NCI-H82 treated with DMSO at 0.1 percent for 48 hours (cell line): Measurements from ENCODE around the gene ZBED2.
"Not testable (repeated sequence)": the region's sequence is repeated elsewhere in the genome, so short reads cannot be mapped to it uniquely, and the experiment has no call there.

Source experiments
- DNase-seq: peaks from one replicate; lab custom pipeline; 2025; ENCODE audit not compliant: unreplicated experiment; lab: John Stamatoyannopoulos, UW

The ZBED2 gene, protein sequence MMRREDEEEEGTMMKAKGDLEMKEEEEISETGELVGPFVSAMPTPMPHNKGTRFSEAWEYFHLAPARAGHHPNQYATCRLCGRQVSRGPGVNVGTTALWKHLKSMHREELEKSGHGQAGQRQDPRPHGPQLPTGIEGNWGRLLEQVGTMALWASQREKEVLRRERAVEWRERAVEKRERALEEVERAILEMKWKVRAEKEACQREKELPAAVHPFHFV

DNA sequence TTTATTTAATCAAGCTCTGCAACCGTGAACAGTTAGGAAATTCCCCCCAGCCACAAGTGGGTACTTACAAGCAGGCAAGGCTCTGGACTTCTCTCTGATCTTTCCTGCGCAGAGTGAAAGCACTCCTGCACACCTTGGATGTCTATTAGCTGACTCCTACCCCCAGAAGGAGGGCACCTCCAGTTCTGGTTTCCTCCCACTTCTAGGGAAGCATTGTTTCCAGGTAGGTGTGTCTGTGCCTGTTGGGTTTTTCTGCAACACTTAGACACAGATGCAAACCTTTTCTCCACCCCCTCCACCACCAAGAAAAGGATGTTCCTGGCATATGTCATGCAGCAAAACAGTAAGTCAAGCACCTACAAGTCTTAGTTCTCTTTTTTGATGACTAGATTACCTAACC is at the start of gene ZBED2:
Gene ZBED2 (minus strand): TSS at position 115 of the 400 bp plus-strand sequence. CDS start 1,145 bp downstream, outside the sequence.
- DNase-seq, result no peak

DNA sequence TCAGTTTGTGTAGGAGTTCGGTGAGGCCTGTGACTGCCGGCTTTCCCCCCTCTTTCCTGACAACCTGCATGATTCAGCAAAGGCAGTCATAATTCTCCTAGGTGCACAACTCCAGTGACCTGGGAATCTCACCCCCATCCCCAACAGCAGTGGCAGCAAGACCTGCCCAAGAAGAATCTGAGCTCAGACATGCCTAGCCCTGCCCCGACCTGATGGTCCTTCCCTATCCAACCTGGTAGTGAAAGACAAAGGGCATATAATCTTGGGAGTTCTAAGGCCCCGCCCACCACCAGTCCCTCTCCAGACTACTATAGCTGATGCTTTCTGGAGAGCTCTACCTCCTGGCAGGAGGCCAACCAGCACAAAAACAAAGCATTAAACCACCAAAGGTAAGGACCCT is 44.2 kb upstream of the ZBED2 start:
- no peak for DNase-seq

DNA sequence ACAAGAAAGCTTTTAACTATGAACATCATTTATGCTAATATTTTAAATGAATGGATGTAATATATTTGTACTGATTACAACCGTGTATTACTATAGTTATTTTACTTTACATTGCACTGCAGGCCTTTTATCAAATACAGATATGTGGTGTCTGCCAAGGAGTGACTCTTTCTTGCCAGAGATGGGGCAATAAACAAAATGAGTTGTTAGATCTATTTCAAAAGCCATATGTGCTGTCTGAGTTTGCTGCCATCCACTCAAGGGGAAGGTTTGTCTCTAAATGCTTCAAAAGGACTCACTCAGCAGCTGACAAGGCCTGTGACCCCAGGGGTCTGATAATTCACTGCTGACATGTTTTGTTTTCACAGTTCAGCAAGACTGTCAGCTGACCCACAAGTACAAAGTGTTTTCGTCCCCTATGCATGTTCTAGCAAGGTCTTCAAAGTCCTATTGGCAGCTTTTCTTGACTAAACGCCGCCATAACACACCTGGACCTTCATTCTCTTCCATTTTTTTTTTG is 41.3 kb upstream of the ZBED2 start:
- DNase-seq, result no peak

DNA sequence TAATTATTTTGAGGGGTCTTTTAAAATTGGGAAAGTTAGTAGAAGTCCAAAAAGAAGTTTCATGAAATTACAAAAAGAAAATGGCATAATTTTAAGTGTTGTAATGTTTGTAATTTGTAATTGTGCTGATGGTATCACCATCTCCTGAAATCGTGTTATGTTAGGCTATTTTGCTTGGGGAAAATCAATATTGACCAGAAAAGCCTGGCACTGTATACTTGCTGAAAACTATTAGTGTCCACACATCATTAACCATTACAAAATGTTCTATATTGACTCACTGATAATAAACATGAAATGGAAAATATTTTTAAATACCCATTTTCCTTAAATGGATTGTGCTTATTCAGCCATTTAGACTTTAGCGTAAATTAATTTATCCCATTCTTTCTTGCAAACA is 40.3 kb upstream of the ZBED2 start:
- no peak for DNase-seq

DNA sequence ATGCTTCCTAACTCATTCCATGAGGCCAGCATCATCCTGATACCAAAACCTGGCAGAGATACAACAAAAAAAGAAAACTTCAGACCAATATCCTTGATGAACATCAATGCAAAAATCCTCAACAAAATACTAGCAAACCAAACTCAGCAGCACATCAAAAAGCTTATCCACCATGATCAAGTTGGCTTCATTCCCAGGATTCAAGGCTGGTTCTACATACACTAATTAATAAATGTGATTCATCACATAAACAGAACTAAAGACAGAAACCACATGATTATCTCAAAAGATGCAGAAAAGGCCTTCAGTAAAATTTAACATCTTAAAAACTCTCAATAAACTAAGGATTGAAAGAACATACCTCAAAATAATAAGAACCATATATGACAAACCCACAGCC is 35.5 kb upstream of the ZBED2 start:
- DNase-seq, result not testable (repeated sequence)

DNA sequence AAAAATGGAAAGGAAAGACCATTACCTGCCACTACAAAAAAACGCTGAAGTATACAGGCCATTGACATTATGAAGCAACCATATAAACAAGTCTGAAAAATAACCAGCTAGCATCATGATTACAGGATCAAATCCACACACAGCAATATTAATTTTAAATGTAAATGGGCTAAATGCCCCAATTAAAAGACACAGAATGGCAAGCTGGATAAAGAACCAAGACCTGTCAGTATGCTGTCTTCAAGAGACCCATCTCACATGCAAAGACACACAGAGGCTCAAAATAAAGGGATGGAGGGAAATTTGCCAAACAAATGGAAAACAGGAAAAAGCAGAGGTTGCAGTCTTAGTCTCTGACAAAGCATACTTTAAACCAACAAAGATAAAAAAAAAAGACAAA is 33.9 kb upstream of the ZBED2 start:
- not testable (repeated sequence) for DNase-seq

DNA sequence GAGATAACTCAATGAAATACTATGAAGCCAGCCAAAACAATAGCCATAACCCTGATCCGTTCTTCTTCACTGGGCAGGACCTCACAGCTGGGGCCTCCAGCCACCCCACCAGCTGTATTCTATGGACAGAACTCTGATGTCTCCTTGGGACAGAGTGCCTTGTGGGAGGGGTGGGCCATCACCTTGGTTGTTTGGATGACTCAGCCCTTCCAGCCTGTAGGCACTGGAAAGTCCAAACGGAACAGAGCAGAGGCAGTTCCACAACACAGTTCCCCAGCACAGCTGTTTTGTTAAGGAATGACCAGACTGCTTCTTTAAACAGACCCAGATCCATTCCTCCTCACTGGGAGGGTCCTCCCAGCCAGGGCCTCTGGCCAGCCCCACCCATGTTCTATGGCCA is 31.9 kb upstream of the ZBED2 start:
- DNase-seq, result no peak

DNA sequence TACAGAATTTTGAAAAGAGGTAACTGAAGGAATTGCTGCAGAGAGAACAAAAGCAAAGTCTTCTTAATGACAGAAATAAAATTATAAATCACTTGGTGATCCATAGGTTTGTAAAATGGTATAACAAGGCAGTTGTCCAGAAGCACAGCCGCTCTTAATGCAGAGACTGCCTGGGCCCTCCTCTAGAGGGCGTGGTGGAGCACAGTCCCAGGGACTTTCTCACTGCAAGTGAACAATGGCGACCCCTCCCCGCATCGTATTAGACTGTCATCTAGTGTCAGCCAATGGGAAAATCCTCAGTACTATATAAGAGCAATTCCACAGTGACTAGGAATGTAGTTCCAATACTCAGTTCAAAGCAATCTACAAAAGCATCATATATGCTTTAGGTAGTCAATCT is 26.4 kb upstream of the ZBED2 start:
- DNase-seq, result peak; percentile 25

DNA sequence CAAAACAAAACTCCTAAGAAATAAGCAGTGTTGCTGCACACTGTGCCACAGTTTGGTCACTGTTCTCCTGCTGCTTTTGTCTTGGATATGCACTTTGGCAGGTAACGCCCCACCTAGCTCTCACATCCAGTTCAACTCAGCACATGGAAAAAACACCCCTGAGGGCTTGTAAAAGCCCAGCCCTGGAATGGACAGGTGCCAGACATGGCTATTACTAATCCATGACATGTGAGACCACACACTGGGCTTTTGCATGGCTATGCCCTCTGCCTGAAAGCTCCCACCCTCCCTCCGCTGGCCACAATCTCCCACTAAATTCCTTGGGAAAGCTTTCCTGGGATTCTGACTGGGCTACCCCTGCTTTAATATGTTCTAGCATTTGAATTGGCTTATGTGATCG is 24.7 kb upstream of the ZBED2 start:
- no peak for DNase-seq

DNA sequence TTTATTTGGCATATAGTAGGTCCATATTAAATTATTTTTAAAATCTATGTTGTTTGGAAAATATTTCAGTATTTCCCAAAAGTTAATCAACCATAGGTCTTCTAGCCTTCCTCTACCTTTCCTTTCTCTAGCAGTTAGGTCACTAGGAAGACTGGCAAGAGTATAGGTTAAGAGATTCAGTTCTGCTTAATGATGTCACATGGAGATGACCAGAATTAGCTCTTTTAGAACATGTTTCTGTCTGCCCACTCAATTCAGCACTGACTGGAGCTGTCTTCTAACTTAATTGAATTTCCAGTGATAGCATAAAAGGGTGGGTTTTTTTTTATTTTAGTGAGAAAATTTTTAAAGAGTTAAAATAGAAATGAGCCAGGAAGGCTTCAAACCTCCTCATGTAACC is 23.8 kb upstream of the ZBED2 start:
- no peak for DNase-seq

DNA sequence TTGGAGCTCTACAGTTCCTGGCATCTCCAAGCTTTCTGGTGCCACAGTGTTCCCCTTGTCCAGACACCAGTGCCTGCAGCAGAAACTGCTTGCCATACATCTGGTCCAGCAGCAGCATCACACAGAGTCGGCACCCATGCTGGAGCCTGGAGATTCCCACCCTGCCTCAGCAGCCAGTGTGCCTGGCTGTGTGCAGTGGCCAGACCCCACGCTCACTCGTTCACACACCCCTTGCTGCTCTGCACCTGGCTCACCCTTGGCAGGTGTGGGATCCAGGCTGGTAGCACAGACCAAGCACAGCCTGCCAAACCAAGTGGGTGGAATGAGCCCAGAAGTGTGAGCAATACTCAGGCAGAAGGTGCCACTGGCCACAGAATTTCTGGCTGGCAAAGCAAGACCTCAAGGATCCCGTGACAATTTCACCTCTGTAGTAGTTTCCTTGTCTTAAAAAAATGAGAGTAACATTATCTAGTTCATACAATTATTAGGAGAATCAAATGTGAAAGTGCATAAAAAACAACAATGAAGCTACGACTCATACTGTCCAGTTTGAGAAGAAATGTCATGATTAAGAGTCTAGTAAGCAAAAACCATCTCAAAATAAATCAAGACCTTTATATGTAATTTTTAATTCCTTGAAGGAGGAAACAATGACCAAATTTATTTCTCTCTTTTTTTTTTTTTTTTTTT is 22.9 kb upstream of the ZBED2 start:
- DNase-seq, result no peak

DNA sequence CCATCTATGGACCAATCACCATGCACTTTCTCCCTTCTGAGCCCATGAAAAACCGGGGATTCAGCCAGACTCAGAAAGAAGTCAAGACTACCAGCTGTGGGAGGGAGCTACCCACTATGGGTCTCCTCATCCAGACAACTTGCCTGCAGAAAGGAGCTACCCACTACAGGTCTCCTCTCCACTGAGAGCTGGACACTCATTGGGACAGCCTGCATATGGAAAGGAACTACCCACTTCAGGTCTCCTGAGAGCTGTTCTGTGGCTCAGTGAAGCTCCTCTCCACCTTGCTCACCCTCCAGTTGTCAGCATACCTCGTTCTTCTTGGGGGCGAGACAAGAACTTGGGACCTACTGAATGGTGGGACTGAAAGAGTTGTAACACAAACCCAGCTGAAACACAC is 22.3 kb upstream of the ZBED2 start:
- no peak for DNase-seq

DNA sequence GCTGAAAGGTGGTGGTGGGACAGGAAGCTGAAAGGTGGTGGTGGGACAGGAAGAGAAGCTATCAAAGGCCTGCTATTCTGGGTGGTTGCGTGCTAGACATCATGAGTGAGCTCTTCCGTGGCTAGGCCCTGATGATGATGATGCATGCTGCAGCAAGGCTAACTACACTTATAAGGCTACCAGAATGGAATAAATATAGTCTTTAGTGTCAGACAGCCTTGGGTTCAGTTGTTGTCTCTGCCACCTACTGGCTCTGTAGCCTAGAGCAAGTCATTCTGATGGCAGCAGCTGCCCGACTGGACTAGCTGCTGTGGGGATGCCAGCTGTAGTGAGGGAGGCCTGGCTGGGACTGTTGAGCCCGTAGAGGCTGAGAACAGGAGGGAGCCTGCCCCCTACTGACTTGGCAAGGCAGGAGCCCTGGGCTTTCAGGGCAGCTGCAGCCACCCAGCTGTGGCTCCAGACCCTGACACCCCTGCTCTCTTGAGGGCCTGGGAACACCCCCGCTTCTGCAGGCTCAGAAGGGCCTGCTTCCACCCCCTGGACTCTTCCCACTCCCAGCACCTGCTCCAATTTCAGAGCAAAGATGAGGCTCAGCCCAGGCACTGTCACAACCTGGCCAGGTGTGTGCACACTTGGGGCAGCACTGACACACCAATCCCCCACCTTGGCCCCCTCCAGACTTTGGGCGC is 21.4 kb upstream of the ZBED2 start:
- DNase-seq, result no peak

DNA sequence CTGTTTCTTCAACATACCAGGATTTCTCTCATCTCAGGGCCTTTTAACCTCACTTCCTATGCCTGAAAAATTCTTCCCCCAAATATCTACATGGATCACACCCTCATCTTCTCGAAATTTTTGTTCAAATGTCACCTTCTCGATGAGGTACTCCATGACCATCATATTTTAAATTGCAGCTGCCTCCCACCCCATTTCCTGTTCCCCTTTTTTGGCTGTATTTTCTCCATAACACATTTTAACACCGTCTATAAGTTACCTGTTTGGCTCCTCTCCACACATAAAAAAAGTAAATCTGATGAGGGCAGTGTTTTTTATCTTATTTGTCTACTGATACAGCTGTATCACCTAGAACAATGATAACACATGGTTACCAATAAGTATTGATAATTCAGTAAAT is 20.7 kb upstream of the ZBED2 start:
- no peak for DNase-seq

DNA sequence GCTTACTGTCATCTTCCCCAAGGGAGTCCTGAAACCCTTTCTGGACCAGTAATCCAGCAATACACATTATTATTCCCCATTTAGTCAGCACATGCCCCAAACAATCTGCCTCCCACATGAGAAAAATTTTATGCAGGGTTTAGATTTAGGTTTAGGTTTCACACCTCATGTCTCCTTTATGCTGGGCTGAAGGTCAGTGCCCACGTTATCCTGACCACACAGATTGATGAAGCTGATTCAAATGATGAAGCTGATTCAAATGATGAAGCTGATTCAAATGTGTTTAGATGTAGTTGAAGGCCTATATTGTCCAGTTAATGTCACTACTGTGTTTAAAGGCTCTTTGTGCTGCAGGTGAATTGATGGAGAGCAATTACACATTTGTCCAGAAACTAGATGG is 18.1 kb upstream of the ZBED2 start:
- DNase-seq, result no peak

DNA sequence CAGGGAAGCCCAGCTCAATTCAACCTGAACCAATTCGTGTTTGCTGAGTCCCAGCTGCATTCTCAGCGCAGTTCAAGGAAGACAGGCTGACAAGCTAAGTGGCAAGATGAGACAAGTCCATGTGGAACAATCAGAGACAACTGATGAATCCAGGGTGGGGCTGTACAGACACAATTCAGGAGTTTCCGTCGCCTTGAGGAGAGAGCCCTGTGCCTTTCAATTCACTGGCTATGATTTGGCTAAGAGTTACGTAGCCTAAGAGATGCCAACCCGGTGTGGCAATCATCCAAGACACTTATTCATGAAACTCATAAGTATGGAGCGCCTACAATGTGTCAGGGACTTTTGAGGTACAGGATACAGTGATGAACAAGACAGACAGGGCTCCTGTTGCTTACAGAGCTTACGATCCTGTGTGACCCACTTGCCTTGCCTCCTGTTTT is 15.5 kb upstream of the ZBED2 start:
- DNase-seq, result no peak

DNA sequence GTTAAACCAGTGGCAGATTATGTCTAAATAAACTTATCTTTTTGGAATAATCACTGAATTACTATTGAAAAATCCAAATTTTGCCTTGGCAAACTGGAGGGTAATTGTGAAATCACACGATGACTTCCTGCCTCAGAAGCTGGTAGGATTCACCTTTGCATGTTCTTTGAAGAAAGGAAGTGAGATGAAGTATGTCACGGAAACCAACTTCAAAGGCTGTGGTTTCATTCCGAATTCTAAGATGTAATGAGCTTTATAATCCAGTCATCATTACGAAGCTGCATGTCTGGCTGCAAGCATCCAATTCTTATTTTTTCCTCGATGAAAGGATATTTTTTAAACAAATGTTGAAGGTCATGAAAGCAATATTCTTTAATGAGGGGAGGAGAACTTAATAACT is 15.0 kb upstream of the ZBED2 start:
- no peak for DNase-seq

DNA sequence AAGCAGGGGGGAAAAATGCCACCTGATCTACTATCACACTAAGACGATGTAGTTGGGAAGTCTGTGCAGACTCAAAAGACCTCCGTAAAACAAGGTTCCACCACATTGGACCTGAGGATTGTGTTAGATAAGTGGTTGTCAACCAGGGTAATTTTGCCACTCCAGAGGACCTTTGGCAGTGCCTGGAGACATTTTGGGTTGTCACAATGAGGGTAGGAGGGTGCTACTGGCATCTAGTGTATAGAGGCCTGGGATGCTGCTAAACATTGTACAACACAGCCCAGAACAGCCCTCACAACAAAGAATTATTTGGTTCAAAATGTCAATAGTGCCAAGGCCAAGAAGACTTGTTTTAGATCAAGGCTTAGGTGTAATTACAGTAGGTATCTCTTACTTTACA is 14.6 kb upstream of the ZBED2 start:
- DNase-seq, result no peak

DNA sequence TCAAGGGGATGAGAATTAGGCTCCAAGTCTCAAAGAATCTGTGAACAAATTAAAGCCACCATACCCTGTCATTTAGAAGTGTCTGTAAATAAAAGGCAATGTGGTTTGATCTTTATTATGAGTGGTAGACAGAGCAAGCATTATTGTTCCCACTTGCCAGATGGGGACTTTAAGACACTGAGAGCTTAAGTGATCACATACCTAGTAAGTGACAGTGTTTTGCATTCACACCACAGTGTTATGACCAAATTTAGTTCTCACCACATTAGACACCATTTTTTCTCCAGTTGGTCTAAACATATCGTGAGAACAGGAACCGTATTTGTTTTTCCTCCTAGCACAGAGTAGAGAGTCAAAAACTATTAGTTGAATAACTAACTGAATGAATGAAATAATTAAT is 13.2 kb upstream of the ZBED2 start:
- DNase-seq, result no peak

DNA sequence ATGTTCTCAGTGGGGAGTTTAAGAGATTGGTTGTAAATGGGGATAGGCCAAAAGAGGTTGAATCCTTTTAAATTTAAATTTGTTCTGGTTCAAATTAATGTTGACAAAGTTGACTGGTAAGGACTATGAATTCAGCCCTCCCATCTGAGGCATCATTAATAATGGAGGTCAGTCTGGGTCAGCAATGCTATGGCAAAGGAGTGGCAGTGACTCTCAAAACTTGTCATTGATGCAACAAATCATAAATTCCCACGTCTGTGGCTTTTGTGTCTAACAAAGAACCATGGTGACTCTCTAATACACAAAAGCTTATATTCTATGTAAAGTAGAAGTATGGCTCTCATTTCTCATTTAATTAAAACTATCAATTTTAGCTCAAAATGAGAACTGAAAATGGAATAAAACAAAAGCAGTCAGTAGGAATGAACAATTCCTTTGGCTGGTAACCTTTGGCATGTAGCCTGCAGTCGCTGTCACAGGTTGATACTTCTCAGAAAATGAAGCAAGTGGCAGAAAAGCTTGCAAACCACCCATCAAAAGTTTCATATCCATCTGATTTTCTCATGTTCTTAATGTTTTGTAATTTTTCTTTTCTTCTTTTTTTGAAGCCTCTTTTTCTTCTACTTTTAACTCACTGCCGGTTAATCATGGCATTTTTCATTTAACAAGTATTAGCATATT is 12.2 kb upstream of the ZBED2 start:
- DNase-seq, result no peak

DNA sequence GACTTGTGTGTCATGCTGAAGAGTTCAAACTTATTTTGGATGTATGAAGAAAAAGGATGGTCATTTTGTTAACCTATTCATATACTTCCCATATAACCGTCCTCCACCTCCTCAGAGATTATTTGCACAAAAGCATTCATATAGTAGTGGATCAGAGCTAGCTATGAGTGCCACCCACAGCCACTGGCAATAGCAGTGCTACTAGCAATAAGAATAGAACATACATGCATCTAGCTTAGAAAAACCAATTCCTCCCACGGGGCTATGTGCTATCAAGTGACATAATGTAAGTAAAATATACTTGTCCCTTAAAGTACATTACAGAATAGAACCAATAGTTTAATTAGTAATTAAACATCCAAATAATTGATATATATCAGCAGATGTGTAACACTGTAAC is 10.3 kb upstream of the ZBED2 start:
- DNase-seq, result no peak

DNA sequence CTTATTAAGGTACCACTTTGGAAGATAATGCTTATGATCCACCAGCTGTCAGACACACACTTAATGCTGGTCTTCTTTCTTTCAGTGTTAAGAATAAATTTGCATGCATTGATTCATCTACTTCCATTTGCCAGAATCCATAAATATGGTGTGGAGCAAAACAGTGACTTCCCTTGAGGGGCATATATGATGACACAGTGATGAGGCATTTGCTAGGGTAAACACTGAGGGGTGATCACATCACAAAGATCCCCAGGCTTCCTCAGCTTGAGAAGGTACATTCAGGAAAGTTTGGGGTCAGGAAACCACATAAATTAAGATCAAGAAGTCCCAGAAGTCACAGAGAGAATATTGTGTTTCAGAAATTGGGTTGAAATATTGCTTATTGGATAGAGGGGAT is 9.9 kb upstream of the ZBED2 start:
- no peak for DNase-seq
